ENCODE data around the gene EFS. TPM values are rescaled to one million over a fixed set of nuclear protein-coding genes. Genes with fewer than 3 reads are reported as not detected.
A peak's percentile ranks its signal among the peaks of the same experiment; 100 is the strongest.
"Not testable (repeated sequence)": the region's sequence is repeated elsewhere in the genome, so short reads cannot be mapped to it uniquely, and the experiment has no call there.

EFS gene
- total RNA-seq, 8 experiments from 2014 or later = 1.0 to 9.6 (median 2.8) TPM

DNA sequence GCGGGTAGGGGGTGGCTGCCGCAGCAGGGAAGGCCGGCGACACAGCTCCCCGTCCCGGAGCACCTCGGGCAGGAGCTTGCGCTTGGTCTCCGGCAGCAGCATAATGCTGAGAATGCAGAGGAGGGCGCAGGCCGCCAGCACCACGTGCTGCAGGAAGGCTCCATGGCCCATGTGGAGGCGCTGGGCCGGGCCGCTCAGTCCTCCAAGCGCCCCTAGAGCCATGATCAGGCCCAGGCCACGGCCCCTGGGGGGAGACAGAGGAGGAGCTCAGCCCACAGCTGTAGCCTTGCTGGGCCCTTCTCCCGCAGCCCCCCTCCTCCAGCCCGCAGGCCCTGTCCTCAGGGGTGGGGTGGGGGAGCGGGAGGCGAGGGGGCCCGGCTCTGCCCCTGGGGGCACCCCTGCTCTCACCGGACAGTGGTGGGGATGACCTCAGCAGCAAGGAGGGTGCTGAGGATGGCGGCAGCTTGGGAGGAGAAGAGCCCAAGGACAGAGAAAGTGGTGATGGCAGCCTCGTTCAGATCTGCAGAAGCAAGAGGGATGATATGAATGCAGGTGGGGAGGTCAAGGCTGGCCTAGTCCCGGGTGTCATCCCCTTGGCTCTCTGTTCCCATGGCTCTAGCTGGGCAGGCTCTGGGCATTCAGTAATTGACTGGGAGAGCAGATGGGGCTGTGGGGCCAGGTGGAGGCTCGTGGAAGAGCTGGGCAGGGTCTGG lies 18.1 kb downstream of the EFS start:
- H3K4me3 ChIP-seq = no peak overlapping the region
- ATAC-seq (replicated peaks in 6 of 8) = peak in 5 of 8 experiments; percentile 7 to 35 (median 29)
- in situ Hi-C loops (cut with MboI; ENCODE audit: low pct_unique_long_range_greater_than_20kb in 2 of 9, low sequenced_read_pairs in 9 of 9, unreplicated experiment in 9 of 9) = loop anchor here in 4 of 9 experiments (25.0 kb wide), 2 partner anchors 115 to 215 kb away; partner anchors contain the start of genes AP1G2 (in 2 of the 4), NGDN (in 2 of the 4), THTPA (in 2 of the 4) and ZFHX2 (in 2 of the 4)

DNA sequence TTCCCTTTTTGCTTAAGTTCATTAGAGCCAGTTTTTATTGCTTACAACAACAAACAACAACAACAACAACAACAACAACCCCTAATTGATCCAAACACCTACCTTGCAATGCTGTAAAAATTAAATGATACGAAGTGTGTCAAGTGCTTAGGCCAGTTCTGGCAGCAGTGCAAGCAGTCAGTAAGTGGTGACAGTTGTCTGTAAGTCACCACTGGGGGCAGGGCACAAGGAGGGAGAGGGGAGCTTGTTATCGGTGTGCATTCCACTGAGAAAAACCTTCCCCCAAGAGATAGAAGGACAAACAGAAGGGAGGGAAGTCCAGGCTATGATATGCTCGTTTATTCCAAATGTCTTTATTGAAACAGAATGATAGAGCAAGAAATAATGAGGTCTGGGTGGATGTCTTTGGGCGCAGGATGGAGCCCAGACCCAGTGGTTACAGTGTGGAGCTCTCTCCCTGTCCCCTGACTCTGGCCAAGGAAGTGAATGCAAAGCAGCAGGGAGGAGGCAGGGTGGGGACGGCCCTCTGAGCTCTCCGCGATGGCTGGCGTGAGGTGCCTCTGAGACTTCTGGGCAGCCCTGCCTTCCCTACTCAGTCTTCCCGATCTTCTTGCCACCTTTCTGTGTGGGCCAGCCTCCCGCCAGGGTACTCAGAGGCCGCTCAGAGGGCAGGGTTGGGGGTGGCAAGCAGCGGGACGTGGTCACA lies 18.8 kb downstream of the EFS start:
- peaks cover 0 to 9% of the 10 kb centered on the region in 2 donors for H3K4me1 ChIP-seq (replicated peaks in 1 of 2)
- no peak overlapping the region for H3K27ac ChIP-seq
- 45 to 100% (median 67%) methylated on average over 1 to 8 of the region's 13 CpGs; no CpG with 5 or more reads in 1 of the 10 experiments for WGBS, 10 experiments
- no peak overlapping the region for H3K4me3 ChIP-seq
- in situ Hi-C loops (cut with MboI; ENCODE audit: low pct_unique_long_range_greater_than_20kb in 2 of 9, low sequenced_read_pairs in 9 of 9, unreplicated experiment in 9 of 9) = loop anchor here in 4 of 9 experiments (25.0 kb wide), 2 partner anchors 116 to 216 kb away; partner anchors contain the start of genes AP1G2 (in 2 of the 4), NGDN (in 2 of the 4), THTPA (in 2 of the 4) and ZFHX2 (in 2 of the 4)
- peak in 5 of 8 experiments; percentile 44 to 80 (median 66) for ATAC-seq (replicated peaks in 6 of 8)

More for the DNA sequence above, 18.1 kb downstream of the EFS start:
- peaks cover 0 to 10% of the 10 kb centered on the region in 2 donors for H3K4me1 ChIP-seq (replicated peaks in 1 of 2)
- WGBS, 10 experiments = no CpG with 5 or more reads among the region's 27 CpGs
- H3K27ac ChIP-seq = no peak overlapping the region

DNA sequence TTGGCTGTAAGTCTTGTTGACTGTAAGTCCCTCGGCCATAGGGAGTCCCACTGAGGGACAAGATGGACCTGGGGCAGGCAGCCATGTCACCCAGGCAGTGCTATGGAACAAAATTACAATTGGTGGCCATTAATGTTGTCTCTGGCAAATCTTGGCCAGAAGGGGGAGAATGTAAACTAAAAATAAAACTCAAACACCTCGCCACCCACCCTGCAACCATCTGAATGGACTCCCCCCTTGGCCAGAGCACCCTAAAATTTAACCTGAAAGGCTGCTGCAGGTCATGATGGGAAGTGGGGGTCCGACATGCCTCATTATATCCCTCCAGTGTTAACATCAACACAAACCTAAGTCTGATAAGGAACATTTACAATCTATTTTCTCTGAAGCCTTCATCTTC lies 20.5 kb downstream of the EFS start:
- H3K4me1 ChIP-seq (replicated peaks in 1 of 2) = peaks cover 0 to 6% of the 10 kb centered on the region in 2 donors
- no peak overlapping the region for H3K4me3 ChIP-seq
- in situ Hi-C loops (cut with MboI; ENCODE audit: low pct_unique_long_range_greater_than_20kb in 2 of 9, low sequenced_read_pairs in 9 of 9, unreplicated experiment in 9 of 9) = loop anchor here in 4 of 9 experiments (25.0 kb wide), 2 partner anchors 118 to 218 kb away; partner anchors contain the start of genes AP1G2 (in 2 of the 4), NGDN (in 2 of the 4), THTPA (in 2 of the 4) and ZFHX2 (in 2 of the 4)
- ATAC-seq (replicated peaks in 6 of 8) = no peak
- no peak overlapping the region for H3K27ac ChIP-seq
- WGBS, 10 experiments = 17 to 100% (median 38%) methylated on average over 1 to 3 of the region's 3 CpGs; no CpG with 5 or more reads in 2 of the 10 experiments

DNA sequence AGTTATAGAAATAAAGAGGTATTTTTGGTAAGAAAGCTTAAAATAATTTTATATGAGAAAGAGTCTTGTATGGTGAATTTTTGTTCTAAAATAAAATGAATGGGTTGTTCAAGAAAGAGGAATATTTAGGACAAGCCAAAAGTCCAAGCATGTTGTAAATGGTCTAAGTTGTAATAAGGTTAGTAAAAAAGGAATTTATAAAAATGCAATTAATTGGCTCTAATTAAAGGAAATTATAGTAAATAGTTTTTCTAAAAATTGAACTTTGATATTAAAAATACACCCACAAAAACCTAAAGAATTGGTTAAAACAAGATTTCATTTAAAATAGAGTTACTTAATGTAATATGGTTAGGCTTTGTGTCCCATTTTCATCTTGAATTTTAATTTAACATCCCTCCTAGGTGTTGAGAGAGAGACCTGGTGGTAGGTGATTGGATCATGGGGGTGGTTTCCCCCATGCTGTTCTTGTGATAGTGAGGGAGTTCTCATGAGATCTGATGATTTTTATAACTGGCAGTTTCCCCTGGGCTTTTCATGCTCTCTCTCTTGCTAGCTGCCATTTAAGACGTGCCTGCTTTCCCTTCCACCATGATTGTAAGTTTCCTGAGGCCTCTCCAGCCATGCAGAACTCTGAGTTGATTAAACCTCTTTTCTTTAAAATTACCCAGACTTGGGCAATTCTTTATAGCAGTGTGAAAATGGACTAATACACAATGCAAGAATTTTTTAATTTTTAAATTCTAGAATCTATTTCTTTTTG lies 25.3 kb downstream of the EFS start:
- Histone ChIP-seq H3K4me3 (no peak overlapping the region), H3K4me1 (replicated peaks in 1 of 2) (no peaks in the 10 kb centered on the region), H3K27ac (no peak overlapping the region)
- ATAC-seq (replicated peaks in 6 of 8) = no peak
- in situ Hi-C loops (cut with MboI; ENCODE audit: low pct_unique_long_range_greater_than_20kb in 2 of 9, low sequenced_read_pairs in 9 of 9, unreplicated experiment in 9 of 9) = loop anchor here in 5 of 9 experiments (10.0 to 25.0 kb wide), 4 partner anchors 115 to 223 kb away; partner anchors contain the start of genes NGDN (in 3 of the 5), AP1G2 (in 2 of the 5), THTPA (in 2 of the 5) and ZFHX2 (in 2 of the 5)
- WGBS, 10 experiments = 0 to 78% (median 66%) methylated on average over 1 of the region's 1 CpG; no CpG with 5 or more reads in 4 of the 10 experiments

DNA sequence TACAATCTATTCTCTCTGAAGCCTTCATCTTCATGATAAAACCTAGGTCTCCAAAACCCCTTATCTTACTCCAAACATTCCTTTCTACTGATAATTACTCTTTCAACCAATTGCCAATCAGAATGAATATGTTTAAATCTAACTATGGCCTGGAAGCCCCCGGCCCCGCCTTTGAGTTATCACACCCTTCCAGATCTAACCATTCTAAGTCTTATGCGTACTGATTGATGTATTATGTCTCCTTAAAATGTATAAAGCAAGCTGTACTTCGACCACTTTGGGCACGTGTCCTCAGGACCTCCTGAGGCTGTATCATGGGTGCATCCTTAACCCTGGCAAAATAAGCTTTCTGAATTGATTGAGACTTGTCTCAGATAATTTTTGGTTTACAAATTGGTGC lies 29.3 kb downstream of the EFS start:
- in situ Hi-C loops (cut with MboI; ENCODE audit: low pct_unique_long_range_greater_than_20kb in 2 of 9, low sequenced_read_pairs in 9 of 9, unreplicated experiment in 9 of 9) = loop anchor here in 5 of 9 experiments (10.0 to 25.0 kb wide), 4 partner anchors 119 to 227 kb away; partner anchors contain the start of genes NGDN (in 3 of the 5), AP1G2 (in 2 of the 5), THTPA (in 2 of the 5) and ZFHX2 (in 2 of the 5)
- 40 to 93% (median 68%) methylated on average over 1 to 5 of the region's 5 CpGs; no CpG with 5 or more reads in 1 of the 10 experiments for WGBS, 10 experiments
- Histone ChIP-seq H3K27ac (no peak overlapping the region), H3K4me1 (replicated peaks in 1 of 2) (no peaks in the 10 kb centered on the region), H3K4me3 (no peak overlapping the region)
- ATAC-seq (replicated peaks in 6 of 8) = no peak

DNA sequence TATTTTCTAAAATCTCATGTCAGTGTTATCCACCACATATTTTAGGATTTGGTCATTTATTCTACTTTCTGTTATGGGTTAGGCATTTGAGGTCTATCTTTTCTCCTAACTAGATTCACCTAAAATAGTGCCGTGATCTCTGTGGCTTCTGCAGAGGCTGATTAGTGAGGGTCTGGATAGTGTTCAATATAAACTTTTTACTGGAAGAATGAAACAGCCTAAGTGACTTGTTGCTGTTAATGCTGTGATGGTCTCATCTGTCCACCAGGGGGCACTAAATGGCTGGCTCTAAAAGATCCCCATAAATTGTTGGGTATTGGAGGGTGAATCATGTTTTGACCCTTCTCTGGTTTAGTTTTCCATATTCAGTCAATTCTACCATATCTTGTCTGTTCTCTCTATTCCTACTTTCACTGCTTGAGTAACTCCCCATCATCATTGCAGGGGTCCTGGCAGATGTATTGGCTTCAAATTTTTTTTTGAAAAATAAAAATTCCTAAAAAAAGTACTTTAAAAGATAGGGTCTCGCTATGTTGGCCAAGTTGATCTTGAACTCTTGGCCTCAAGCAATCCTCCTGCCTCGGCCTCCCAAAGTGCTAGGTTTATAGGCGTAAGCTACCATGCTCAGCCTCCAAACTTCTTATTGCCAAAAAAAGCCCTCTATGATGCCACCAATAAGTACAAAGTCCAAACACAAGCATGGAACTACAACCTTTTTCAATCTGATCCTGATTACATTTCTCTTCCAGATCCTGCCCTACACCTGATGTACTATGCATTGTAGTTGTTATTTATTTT lies 36.8 kb downstream of the EFS start:
- in situ Hi-C loops (cut with MboI; ENCODE audit: low pct_unique_long_range_greater_than_20kb in 2 of 9, low sequenced_read_pairs in 9 of 9, unreplicated experiment in 9 of 9) = loop anchor here in 5 of 9 experiments (10.0 to 25.0 kb wide), 4 partner anchors 47 to 234 kb away; partner anchors contain the start of genes THTPA (in 3 of the 5), ZFHX2 (in 3 of the 5), AP1G2 (in 2 of the 5) and NGDN (in 2 of the 5)
- H3K4me1 ChIP-seq (replicated peaks in 1 of 2) = peaks cover 1 to 3% of the 10 kb centered on the region in 2 donors
- WGBS, 10 experiments = 11 to 86% (median 40%) methylated on average over 1 to 4 of the region's 4 CpGs
- peak; percentile 54 to 83 (median 70) for ATAC-seq (replicated peaks in 6 of 8)
- H3K4me3 ChIP-seq = no peak overlapping the region
- H3K27ac ChIP-seq = no peak overlapping the region

DNA sequence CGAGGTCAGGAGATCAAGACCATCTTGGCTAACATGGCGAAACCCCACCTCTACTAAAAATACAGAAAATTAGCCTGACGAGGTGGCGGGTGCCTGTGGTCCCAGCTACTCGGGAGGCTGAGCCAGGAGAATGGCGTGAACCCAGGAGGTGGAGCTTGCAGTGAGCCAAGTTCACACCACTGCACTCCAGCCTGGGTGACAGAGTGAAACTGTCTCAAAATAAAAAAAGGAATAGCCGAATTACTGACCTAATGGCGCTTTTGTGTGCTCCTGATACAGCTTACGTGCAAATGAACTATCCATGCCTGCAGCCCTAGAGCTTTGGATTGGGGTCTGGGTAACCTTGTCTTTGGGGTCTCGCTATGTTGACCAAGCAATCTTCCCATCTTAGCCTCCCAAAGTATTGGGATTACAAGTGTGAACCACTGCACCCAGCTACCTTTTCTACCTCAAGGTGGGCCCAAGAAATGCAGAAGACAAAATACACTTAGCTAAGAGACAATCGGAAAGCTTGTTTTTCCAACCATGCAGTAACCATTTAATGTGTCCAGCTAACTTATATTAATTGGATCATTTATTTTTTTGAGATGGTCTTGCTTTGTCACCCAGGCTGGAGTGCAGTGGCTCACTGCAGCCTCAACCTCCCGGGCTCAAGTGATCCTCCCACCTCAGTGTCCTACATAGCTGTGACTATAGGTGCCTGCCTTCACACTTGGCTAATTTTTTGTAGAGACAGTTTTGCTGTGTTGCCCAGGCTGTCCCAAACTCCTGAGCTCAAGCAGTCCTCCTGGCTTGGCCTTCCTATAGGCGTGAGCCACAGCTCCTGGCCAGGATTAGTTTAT lies 38.3 kb downstream of the EFS start:
- no peak for ATAC-seq (replicated peaks in 6 of 8)
- Histone ChIP-seq H3K27ac (no peak overlapping the region), H3K4me1 (replicated peaks in 1 of 2) (peaks cover 7 to 8% of the 10 kb centered on the region in 2 donors), H3K4me3 (no peak overlapping the region)
- 54 to 100% (median 85%) methylated on average over 2 to 12 of the region's 13 CpGs; no CpG with 5 or more reads in 1 of the 10 experiments for WGBS, 10 experiments
- in situ Hi-C loops (cut with MboI; ENCODE audit: low pct_unique_long_range_greater_than_20kb in 2 of 9, low sequenced_read_pairs in 9 of 9, unreplicated experiment in 9 of 9) = loop anchor here in 5 of 9 experiments (10.0 to 25.0 kb wide), 4 partner anchors 48 to 236 kb away; partner anchors contain the start of genes THTPA (in 3 of the 5), ZFHX2 (in 3 of the 5), AP1G2 (in 2 of the 5) and NGDN (in 2 of the 5)

DNA sequence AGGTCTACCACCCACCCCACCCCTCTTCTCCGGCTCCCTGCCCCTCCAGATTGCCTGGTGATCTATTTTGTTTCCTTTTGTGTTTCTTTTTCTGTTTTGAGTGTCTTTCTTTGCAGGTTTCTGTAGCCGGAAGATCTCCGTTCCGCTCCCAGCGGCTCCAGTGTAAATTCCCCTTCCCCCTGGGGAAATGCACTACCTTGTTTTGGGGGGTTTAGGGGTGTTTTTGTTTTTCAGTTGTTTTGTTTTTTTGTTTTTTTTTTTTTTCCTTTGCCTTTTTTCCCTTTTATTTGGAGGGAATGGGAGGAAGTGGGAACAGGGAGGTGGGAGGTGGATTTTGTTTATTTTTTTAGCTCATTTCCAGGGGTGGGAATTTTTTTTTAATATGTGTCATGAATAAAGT lies 39.2 kb downstream of the EFS start:
- ATAC-seq (replicated peaks in 6 of 8); H3K4me1 ChIP-seq (replicated peaks in 1 of 2); H3K4me3 ChIP-seq; H3K27ac ChIP-seq: not testable (repeated sequence)
- in situ Hi-C loops (cut with MboI; ENCODE audit: low pct_unique_long_range_greater_than_20kb in 2 of 9, low sequenced_read_pairs in 9 of 9, unreplicated experiment in 9 of 9) = loop anchor here in 5 of 9 experiments (10.0 to 25.0 kb wide), 4 partner anchors 49 to 237 kb away; partner anchors contain the start of genes THTPA (in 3 of the 5), ZFHX2 (in 3 of the 5), AP1G2 (in 2 of the 5) and NGDN (in 2 of the 5)
- 82 to 100% (median 95%) methylated on average over 2 to 4 of the region's 5 CpGs; no CpG with 5 or more reads in 5 of the 10 experiments for WGBS, 10 experiments

DNA sequence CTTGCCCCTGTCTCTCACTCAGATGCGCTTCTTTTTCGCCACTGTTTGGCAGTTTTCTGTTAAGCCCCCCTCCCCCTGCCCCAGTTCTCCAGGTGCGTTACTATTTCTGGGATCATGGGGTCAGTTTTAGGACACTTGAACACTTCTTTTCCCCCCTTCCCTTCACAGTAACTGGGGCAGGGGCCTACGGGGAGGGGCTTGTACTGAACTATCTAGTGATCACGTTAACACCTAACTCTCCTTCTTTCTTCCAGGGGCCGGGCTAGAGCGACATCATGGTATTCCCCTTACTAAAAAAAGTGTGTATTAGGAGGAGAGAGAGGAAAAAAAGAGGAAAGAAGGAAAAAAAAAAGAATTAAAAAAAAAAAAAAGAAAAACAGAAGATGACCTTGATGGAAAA lies 40.0 kb downstream of the EFS start:
- in situ Hi-C loops (cut with MboI; ENCODE audit: low pct_unique_long_range_greater_than_20kb in 2 of 9, low sequenced_read_pairs in 9 of 9, unreplicated experiment in 9 of 9) = loop anchor here in 8 of 9 experiments (10.0 to 25.0 kb wide), 4 partner anchors 50 to 237 kb away; partner anchors contain the start of genes THTPA (in 7 of the 8), ZFHX2 (in 7 of the 8), AP1G2 (in 6 of the 8) and NGDN (in 2 of the 8)

DNA sequence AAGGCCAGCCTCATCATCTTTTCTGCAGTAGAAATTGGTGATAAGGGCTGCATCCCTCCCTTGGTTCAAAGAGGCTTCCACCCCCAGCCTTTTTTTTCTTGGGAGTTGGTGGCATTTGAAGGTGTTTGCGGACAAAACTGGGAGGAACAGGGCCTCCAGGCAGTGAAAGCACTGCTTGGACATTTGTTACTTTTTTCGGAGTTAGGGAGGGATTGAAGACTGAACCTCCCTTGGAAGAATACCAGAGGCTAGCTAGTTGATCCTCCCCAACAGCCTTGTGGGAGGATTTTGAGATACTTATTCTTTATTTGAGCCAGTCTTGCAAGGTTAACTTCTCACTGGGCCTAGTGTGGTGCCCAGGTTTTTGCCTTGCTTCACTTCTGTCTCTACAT lies 40.5 kb downstream of the EFS start:
- Histone ChIP-seq H3K27ac (no peak overlapping the region), H3K4me3 (no peak overlapping the region), H3K4me1 (replicated peaks in 1 of 2) (peaks cover 16 to 17% of the 10 kb centered on the region in 2 donors)
- in situ Hi-C loops (cut with MboI; ENCODE audit: low pct_unique_long_range_greater_than_20kb in 2 of 9, low sequenced_read_pairs in 9 of 9, unreplicated experiment in 9 of 9) = loop anchor here in 6 of 9 experiments (10.0 to 25.0 kb wide), 3 partner anchors 50 to 238 kb away; partner anchors contain the start of genes THTPA (in 5 of the 6), ZFHX2 (in 5 of the 6), AP1G2 (in 4 of the 6) and CMTM5 (in 1 of the 6)
- no peak for ATAC-seq (replicated peaks in 6 of 8)
- WGBS, 10 experiments = 60 to 100% (median 100%) methylated on average over 1 to 2 of the region's 2 CpGs; no CpG with 5 or more reads in 6 of the 10 experiments

More for the DNA sequence above, 40.0 kb downstream of the EFS start:
- WGBS, 10 experiments = 75 to 96% (median 86%) methylated on average over 3 to 7 of the region's 7 CpGs; no CpG with 5 or more reads in 4 of the 10 experiments
- H3K27ac ChIP-seq = no peak overlapping the region
- H3K4me1 ChIP-seq (replicated peaks in 1 of 2) = peaks cover 13 to 14% of the 10 kb centered on the region in 2 donors
- ATAC-seq (replicated peaks in 6 of 8) = no peak
- no peak overlapping the region for H3K4me3 ChIP-seq
